ENCODE measurements around the gene SERPINB6. TPM values are rescaled to one million over a fixed set of nuclear protein-coding genes. Genes with fewer than 3 reads are reported as not detected.

The SERPINB6 gene
- total and polyA plus RNA-seq, 9 of the 15 experiments (the other 6 are each of a cell fraction or from before 2014, with no cell fraction given): 86.6 to 211 (median 143) TPM

DNA sequence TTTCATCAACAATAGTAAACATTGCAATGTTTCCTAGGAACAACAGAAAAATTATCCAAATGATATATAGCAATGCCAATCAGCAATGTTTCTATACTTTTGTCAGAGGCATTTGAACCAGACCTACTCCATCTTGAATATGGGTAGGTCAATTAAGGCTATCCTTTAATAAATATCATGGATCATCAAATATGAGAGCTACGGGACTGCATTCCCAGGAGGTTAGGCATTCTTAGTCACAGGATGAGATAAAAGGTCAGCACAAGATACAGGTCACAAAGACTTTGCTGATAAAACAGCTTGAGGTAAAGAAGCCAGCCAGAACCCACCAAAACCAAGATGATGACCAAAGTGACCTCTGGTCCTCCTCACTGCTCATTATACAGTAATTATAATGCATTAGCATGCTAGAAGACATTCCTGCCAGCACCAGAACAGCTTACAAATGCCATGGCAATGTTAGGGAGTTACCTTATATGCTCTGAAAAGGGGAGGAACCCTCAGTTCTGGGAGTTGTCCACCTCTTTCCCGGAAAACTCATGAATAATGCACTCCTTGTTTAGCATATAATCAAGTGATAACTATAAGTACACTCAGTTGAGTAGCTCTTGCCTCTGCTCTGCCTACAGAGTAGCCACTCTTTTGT is 8.6 kb upstream of the SERPINB6 start (continued):
- no peak for TF ChIP-seq CHD4 (IDR thresholded peaks at IDR 0.05; ENCODE audit: insufficient read depth, insufficient replicate concordance, low read depth, low read length, poor library complexity, severe bottlenecking)
- no peak for TF ChIP-seq E2F4 (CRISPR knock-in tag; IDR thresholded peaks at IDR 0.05; ENCODE audit: low read depth)
- TF ChIP-seq USF2 (CRISPR knock-in tag; IDR thresholded peaks at IDR 0.05): no peak
- no peak for TF ChIP-seq PCBP1 (IDR thresholded peaks at IDR 0.05; ENCODE audit: low read depth, low read length, poor library complexity, severe bottlenecking)
- 0 out of 2 replicates have a peak, but pooled peaks have one; percentile 59 for TF ChIP-seq ZNF324 (CRISPR knock-in tag; IDR thresholded peaks at IDR 0.05)
- peak; percentile 48; the same call in 1 of the 2 replicates for TF ChIP-seq KLF1 (tag; IDR thresholded peaks at IDR 0.05)
- no peak for TF ChIP-seq CC2D1A (IDR thresholded peaks at IDR 0.05)
- TF ChIP-seq IRF9 (tag; IDR thresholded peaks at IDR 0.05): peak; percentile 94
- TF ChIP-seq, protein P1, sequence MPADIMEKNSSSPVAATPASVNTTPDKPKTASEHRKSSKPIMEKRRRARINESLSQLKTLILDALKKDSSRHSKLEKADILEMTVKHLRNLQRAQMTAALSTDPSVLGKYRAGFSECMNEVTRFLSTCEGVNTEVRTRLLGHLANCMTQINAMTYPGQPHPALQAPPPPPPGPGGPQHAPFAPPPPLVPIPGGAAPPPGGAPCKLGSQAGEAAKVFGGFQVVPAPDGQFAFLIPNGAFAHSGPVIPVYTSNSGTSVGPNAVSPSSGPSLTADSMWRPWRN (IDR thresholded peaks at IDR 0.05; ENCODE audit: low read depth): no peak
- 0 out of 2 replicates have a peak, but pooled peaks have one; percentile 63 for TF ChIP-seq ELK3 (CRISPR knock-in tag; IDR thresholded peaks at IDR 0.05)
- no peak for TF ChIP-seq YY1 (IDR thresholded peaks at IDR 0.05; ENCODE audit: borderline replicate concordance in 1 of 3, control insufficient read depth in 1 of 3, extremely low read depth in 1 of 3, insufficient read depth in 3 of 3, insufficient read length in 1 of 3, insufficient replicate concordance in 2 of 3, low read depth in 1 of 3, low read length in 2 of 3)
- TF ChIP-seq ILK (tag; IDR thresholded peaks at IDR 0.05; ENCODE audit: borderline replicate concordance, low read depth): peak; percentile 81; the same call in 1 of the 2 replicates
- TF ChIP-seq SOX6 (IDR thresholded peaks at IDR 0.05): peak; percentile 70
- TF ChIP-seq ARHGAP35 (IDR thresholded peaks at IDR 0.05; ENCODE audit: partially characterized antibody): no peak
- no peak for TF ChIP-seq FUS (optimal IDR thresholded peaks at IDR 0.05; ENCODE audit: low read depth, low read length)
- TF ChIP-seq ZNF431 (CRISPR knock-in tag; IDR thresholded peaks at IDR 0.05): no peak
- TF ChIP-seq CBX3 (IDR thresholded peaks at IDR 0.05; ENCODE audit: borderline replicate concordance in 1 of 2, low read length in 2 of 2): no peak
- TF ChIP-seq MCM3 (IDR thresholded peaks at IDR 0.05): no peak
- TF ChIP-seq RBM14 (IDR thresholded peaks at IDR 0.05; ENCODE audit: borderline replicate concordance, insufficient read depth, low read depth, low read length): no peak
- TF ChIP-seq, protein P2, sequence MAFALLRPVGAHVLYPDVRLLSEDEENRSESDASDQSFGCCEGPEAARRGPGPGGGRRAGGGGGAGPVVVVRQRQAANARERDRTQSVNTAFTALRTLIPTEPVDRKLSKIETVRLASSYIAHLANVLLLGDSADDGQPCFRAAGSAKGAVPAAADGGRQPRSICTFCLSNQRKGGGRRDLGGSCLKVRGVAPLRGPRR (CRISPR knock-in tag; IDR thresholded peaks at IDR 0.05): peak; percentile 91
- TF ChIP-seq NR2F6 (CRISPR knock-in tag; IDR thresholded peaks at IDR 0.05): peak; percentile 92; the same call in 1 of the 2 replicates

Measured in K562 (cell line).